CD4-positive, alpha-beta T cell treated with Interferon alpha-2 for 1 hour (primary cell): ENCODE measurements around the gene CYP26B1.

Experiments
- DNase-seq, 2 donors: peaks; one replicate each; pipeline ENCODE4 v3.0.0-alpha.2; 2020 to 2022

Gene CYP26B1

DNA sequence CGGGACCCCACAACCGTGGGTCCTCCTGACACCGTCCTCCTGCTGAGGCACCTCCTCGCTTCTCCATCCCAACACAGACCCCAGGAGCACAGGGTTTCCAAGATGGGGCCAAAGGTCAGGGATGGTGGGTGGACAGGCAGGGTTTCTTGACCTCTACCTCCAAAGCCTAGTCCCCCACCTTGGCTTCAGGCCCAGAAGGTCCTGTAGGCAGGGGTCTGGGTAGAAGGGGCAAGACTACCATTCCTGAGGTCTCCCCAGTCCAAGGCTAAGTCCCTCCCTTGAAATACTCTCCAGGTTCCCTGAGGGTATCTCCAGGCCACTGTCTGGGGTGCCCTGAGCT lies 7.1 kb downstream of the CYP26B1 start:
- DNase-seq, result no peak

DNA sequence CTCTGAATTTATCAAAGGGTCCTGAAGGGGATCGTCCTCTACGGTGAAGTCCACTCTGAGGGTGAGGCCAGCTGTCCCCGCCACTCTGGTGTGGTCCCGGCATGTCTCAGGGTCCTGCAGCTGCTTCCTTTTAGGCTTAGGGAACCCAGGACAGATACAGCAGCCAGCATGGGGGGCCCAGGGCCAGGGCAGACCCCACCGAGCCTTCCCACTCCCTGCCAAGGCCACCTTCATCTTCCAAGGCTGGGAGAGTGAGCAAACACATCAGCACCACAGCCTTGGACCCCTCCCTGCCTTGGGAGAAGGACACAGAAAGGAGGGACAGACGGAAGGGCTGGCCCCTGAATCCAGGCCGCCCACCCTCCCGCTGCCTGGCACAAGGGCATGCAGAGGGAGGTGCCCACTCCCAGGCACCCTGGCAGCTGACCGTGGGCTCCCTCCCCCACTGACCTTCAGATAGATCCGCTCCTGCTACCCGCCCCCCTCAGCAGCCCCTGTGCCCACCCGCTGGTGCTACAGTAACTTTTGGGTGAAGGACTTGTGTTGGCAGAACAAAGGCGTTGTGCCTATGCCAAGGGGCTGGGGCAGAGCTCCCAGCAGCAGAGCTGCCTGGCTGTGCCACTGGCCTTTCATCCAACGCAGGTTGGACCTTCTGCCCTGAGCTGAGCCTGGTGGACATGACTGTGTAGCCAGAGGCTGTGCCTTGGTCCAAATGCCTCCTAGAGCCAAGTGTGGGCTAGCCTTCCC lies 7.6 kb downstream of the CYP26B1 start:
- DNase-seq, result no peak

DNA sequence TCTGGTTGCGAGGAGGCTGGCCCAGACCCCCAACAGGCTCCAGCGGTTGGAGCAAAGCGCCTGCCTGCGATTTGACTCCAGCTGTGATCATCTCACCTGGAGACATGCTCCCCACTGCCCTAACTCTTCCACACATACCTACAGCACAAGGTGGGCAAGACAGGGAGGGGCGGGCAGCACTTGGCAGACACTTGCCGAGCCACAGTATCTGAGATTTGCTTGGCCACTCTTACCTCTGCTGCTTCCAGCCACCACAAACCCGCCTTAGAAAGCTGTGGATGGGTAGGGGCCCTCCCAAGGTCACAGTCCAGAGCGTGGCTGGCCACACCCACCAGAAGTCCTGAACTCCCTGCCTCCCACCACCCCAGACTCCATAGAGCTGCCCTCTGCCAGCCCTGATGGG lies 8.2 kb downstream of the CYP26B1 start:
- DNase-seq, result no peak

DNA sequence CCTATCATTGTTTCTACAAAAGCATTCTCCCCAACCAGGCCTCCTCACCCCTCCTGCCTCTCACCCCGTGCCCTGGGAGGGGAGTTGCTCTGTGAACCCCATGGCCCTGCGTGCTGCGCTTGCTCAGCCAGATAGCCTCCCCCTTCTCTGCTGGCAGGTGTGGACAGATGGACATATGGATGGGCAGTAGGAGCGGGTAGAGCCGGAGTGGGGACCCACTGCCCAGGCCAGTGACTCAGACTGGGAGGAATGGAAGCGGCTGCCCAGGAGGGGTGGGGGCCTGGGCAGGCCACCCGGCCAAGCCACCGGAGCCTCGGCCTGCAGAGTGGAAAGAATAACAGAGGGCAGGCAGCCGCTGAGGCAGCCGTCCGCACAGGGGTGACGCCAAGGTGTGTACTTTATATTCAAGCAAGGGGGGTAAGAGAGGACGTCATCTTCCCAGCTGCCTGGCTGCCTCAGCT lies 8.7 kb downstream of the CYP26B1 start:
- no peak for DNase-seq

DNA sequence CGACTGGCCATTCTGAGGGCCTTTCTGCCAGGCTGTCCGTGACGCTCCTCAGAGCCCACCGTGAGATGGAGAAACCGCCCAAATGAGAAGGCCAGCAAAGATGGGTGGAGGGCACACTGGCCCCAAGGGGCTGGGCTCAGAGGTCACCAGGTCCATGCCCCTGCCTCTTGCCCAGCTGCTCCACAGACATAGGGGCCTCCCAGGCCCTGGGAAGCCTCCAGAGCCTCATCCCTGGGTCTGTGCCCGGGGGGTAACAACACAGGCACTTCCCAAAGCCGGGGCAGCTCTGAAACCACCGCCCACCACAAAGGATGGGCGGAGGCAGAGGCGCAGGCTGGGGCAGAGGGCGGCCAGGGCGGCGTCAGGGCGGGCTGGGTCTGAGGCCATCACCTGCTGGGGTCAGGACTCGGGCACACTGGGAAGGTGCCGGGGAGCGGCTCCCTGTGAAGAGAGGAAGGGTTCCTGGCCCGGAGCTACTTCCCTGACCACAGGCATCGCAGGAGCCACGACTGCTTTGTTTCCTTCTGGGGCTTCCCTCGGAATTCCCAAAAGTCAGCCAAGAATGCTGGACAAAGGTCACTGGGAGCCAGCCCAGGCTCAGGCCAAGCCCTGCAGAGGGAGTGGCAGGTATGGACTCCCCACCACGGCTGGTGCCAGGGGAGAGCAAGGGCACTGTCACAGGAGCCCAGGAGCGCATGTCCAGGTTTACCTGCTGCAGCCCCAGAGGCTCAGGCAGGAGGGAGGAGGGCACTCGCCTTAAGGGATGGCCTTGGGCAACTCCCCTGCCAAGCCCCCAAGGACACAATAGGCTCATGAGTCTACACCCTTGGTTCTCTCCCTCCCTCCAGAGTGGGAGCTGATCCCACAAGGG lies 9.4 kb downstream of the CYP26B1 start:
- DNase-seq, result no peak

DNA sequence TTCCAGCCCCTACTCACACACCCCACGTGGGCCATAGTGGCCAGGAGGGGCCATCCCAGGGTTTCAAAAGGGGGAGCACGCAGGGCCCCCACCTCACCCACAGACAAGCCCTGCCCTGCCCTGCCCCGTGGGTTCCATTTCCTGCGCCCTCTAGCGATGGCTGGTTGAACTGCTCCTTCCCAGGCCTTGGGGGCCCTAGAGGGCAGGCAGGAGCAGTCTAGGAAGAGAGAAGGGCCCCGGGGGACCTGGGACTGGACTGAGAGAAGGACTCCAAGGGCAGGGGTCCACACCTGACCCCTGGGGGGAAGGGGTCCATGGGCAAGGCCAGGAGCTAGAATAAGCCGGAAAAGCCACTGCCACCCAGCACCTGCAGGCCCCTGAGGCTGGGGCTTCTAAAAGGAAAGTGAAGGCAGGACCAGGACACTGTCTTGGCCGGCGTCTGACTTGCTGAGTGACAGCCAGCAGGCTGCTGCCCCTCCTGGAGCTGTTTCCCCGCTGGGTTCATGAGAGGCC lies 10.1 kb downstream of the CYP26B1 start:
- DNase-seq, result peak; percentile 14 to 49

DNA sequence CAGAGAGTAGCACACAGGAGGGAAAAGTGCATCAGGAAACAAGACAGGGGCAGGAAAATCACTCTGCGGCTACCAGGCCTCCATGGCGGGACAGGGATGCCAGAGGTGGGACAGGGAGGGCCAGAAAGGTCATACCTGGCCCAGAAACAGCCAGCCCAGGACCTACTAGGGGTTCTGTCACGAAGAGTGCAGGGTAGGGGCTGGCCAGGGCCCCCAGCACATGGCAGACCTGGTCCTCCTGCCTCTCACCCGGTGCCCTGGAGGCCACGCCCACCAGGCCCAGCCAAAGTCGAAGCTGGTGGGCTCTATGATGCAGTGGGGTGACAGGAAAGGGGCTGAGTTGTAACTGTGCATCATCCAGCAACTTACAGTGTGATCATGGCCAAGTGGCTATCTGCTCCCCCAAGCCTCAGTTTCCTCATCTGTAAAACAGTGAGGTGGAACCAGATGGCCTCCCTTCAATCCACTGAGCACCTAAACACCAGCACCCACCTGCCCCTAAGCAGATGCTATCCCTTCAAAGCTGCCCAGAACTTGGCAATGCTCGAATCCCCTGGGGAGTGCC lies 10.6 kb downstream of the CYP26B1 start:
- no peak for DNase-seq

DNA sequence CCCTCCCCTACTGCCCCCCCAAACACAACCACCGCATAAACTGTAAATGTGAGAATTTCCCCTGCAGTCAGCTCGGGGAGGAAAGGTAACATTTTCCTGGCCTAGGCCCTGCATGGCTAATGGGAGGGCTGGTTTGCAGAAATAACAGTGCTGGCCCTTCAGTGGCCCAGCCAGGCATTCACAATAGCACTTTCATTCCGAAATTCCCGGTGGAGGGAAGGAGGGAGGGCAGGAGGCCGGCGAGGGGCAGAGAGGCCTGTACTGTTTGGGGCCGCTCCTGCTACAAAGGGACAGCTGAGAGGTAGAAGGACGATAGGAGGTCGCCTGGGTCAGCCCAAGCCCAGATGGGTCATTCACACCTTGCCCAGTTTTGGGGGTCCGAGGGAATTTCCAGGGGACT lies 11.3 kb downstream of the CYP26B1 start:
- DNase-seq, result no peak

DNA sequence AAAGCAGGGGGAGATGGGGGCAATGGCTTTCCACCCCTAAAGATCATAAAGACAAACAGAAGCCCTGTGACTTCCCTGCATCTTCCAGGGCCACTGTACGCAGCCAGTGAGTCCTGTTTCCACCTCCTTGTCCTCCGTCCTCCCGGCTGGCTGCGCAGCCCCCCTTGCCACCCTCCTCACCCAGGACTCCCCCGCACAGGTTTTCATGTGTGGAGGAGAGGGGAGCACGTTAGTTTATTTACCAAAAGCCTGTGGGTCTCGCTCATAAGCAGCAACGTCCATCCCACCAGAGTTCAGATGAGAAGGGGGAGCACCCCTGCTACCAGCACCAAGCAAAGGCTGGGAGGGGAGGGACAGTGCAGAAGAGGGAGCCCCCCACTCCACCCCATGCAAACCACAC lies 11.7 kb downstream of the CYP26B1 start:
- no peak for DNase-seq

DNA sequence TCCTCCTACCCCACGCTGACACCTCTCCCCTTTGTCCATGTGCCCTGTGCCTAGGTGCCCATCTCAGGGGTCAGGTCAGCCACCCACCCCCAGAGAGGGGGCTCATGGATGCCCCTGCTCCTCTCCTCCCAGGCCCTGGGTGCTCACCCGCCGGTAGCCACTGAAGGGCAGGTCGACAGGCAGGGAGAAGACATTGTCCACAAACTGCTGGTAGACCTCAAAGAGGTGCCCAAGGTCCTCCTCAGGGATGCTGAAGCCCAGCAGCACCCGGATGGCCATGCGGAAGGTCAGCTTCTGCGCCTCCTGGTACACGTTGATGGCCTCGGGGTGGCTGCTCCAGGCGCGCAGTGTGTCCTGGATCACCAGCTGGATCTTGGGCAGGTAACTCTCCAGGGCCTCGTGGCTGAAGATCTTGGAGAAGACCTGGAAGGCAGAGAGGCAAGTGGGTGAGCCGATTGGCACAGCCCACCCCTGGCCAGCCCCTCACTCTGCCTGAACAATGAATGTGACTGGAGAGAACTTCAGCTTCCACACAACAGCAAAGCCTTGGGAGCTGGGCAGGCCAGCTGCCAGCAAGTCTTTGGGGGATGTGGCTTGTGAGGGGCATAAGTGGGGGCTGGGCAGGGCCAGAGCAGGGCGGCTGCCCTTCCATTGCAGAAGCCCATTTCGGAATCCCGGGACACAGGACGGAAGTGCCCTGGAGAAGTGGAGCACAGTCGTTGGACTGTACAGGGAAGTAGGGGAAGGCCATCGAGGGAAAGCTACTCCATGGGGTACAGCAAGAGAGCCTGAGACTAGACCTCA lies 12.5 kb downstream of the CYP26B1 start:
- no peak for DNase-seq

DNA sequence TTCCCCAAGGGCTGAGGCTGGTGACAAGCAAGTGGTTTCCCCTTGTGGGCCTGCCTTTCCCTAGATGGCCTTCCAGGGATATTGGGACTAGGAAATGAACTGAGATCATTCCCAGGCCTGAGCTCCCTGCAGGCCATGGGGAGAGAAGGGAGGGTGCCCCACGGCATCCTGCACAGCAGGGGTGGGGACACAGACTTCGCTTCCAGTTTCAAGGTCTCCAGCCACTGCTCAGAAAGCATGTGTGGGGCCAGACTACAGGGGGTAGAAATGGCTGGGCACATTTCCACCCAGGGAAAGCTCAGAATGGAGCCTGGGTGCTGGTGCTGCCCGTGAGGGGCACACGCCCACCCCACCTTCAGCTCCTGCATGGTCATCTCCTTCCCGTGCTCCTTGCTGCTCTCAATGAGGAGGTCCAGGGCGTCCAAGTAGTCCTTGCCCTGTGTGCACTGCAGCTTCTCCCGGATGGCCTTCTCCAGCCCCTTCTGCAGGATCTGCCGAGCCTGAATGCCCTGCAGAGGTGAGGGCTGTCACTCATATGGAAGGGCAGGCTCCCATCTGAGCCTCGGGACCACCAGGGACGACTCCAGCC lies 13.2 kb downstream of the CYP26B1 start:
- DNase-seq, result no peak

DNA sequence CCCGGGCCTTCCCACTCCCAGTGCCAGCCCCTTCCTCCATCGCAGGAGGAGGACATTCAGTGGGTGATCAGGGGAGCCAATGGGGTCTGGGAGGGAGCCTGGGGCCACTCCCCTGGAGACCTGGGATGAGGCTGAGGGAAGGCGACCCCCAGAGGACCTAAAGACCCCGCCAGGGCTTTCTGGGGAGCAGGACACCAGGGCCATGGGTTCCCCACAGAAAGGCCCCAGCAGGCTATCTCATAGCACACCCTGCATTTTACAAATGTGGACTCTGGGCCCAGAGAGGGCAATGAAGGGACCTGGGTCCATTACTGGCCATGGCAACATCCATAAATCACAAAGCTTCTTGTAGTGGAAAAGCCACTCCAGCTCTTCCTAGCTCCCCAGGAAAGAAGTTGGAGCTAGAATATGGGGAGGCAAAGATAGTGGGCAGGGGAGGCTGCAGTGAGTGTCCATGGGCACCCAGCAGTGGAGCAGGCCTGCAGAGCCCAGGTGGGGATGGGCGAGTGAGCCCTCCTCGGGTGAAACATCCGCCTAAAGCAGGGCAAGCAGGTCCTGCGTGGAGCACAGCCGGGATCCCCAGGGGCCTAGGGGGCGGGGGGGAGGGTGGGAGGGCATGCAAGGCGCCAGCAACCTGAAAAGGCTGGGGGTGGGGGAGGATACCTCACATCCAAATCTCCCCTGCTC lies 13.8 kb downstream of the CYP26B1 start:
- no peak for DNase-seq

DNA sequence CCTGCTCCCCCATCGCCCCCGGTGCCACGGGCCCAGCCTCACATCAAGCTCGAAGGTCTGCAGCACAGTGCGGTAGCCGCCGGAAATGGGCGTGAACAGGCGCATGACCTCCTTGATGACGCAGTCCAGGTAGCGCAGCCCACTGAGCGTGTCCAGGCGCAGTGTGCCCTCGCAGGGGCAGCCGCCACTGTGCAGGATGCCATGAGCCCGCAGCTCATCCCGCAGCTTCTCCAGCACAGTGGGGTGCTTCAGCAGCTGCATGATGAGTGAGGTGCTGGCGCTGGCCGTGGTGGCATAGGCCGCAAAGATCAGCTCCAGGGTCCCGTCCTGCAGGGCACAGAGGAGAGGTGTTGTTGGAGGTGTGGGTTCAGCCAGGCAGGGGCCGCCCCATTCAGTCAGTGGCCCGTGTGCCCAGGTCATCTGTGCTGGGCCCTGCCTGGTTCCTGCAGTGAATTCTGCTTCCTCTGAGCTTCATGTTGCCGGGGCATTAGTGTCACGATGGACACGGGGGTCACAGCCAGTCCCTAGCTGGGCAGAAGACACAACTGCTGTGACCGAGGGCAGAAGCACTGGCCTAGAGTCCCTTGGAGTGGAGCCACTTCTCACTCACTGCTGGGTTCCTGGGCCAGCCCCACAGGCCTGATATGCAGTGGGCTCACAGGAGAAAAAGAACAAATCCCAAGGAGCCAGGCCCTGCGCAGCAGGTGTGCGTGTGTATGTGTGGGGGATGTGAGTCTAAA lies 14.5 kb downstream of the CYP26B1 start:
- DNase-seq, result no peak

DNA sequence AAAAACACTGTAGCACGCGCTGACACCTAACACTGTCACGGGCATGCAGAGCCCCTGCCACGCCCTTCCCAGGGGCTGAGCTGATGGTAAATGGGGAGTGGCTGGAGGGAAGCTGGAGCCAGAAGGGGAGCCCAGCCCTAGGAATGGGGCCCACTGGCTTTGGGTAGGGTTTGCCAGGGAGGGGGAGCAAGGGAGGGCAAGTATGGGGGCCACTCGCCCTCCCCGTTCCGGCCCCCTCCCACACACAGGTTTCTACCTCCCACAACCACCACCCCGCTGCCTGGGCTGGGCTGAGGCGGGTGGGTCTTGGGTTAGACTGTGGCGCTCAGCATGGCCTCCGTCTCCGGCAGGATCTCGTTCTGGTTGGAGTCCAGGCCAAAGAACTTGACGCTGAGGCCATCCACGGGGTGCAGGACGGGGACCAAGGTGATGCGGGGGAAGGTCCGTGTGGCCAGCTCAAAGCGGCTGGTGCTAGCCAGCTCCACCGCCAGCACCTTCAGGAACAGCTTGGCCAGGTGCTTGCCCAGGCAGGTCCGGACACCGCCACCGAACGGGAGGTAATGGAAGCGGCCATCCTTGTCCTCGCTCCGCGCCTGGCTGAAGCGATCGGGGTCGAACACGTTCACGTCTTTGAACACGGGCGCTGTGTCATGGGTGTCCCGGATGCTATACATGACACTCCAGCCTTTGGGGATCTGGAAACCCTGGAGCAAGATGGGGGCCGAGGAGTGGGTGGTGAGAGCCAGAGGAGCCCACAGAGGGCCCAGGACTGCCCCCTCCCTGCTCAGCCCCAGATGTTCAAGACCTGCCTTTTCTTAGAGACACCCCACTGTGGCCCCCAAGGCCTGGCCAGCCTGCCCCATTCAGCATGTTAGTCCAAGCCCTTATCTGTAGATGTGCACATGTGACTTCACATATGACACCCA lies 15.5 kb downstream of the CYP26B1 start:
- DNase-seq, result no peak

DNA sequence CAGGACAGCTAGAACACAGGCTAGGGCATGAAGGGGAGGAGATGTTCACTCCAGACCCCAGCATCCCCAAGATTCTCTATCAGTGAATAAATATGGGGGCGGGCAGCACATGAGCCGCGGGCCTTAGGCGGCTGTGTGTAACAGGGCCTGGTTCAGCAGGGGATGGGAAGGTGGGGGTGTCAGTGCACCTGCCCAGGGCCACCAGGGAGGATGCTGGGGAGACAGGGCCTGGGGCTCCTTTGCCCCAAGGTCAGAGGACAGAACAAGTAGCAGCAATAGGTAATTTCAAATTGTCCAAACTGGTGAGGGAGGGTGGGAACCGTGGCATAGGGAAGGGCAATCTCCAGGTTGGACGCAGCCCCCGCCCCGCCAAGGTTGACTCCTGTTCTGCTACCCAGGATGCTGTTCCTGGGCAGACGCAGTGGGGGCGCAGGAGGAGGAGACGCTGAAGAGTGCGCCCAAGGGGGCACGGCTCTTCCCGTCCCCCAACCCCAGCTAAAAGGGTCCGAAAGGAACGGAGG lies 16.2 kb downstream of the CYP26B1 start:
- no peak for DNase-seq

DNA sequence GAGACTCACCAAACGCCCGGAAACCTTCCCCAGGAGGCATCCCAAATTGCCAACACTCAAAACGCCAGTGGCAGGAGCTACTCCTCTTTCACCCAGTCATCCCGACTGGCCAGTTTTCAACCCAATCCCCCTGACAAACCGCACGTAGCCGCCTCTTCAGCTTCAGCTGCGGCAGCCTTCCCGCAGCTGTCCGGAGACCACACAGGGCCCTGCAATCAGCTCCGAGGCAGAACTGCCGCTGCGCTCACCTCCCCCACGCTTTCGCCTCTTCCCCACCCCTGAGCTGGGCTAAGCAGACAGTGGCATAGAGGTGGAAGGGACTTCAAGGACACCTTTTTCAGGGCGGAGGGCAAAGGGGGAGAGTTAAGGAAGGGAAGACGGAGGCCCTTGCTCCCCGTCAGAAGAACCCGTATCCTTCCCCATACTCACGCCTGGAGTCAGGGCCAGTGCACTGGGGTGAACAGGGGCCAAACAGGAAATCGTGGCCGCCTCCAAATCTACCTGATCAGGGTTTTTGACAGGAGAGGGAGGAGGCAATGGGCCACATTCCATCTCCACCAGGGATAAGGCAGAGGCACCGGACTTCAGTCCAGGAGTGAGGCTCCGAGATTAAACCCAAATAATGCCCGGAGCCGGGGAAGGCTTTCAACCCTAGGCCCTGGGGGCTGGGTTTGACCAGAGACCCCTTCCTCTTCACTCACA lies 16.9 kb downstream of the CYP26B1 start:
- no peak for DNase-seq

DNA sequence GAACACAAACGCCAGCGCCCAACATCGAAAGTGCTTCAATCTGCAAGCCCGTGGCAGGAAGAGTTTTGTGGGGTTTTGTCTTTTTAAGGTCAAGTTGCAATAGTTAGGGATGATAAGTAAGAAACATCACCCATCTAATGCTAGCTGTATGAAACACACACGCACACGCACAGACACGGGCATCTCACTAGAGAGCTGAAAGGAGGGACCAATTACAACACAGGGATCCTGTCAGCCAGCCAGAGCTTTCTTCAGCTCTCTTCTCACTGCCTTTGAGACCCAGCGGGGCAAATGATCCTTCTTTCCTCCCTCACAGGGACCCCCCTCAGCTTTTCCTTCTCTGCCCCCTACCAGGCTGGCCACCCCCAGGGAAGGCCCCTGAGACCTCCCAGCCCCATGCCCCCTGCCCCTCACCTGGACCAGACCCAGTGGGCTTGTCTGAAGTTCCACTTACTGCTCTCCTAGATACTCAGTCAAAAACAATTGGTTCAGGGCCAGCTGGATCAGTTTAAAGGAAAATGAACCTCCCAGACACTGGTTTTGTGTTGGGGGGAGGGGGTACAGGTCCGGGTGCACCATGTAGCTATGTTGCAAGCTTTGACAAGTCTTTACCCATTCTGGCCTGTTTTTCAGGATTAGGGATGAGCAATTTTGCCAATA lies 17.9 kb downstream of the CYP26B1 start:
- no peak for DNase-seq

DNA sequence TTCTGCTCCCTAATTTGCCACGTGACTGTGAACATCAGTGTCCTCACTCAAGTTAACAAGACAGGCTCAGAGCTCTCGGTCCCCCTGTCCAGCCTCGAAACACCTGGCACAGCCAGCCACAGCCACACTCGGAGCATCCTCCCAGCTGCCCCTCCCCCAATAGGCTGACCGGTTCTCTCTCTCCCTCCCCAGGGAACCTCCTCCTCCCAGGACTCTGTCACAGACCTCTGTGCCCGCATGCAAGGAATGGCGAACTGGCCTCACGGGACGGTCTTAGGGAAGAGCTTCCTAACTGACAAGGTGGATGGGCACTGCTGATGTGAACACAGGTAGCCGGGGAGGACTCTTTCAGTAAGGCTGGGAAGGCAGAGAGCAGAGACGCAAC lies 18.8 kb downstream of the CYP26B1 start:
- DNase-seq, result no peak
